CD14-positive monocyte (primary cell): ENCODE data around the gene NEK1. TPM values are rescaled to one million over a fixed set of nuclear protein-coding genes. Genes with fewer than 3 reads are reported as not detected.

Experiments used
- DNase-seq, 3 donors: peaks; one replicate each; pipeline ENCODE4 v3.0.0-alpha.2; 2011 to 2022
- H2AFZ ChIP-seq: 2 replicates; pipeline ENCODE4 v1.6.0; 2012; ENCODE audit warnings: mild to moderate bottlenecking, low read depth, low read length, inconsistent platforms; ENCODE audit not compliant: insufficient read depth, poor library complexity, severe bottlenecking
- H3K27ac ChIP-seq, 2 donors: 1 replicate in 1 of 2; 2 replicates in 1 of 2; pipeline ENCODE4 v1.5.1; 2012 to 2013; ENCODE audit warnings: low read length in 2 of 2, control low read depth in 1 of 2, inconsistent platforms in 1 of 2, low read depth in 1 of 2, mild to moderate bottlenecking in 1 of 2
- H3K27me3 ChIP-seq, 2 donors: one replicate each; pipeline versions ENCODE4 v1.6.0 to v1.6.1; 2011 to 2013; ENCODE audit warnings: low read length in 2 of 2; ENCODE audit not compliant: control insufficient read depth in 2 of 2, insufficient read depth in 2 of 2
- H3K36me3 ChIP-seq, 2 donors: replicated peaks in 1 of 2; 1 replicate in 1 of 2; 2 replicates in 1 of 2; pipeline versions ENCODE4 v1.5.1 to v1.6.1; 2012 to 2013; ENCODE audit warnings: low read length in 2 of 2, control low read depth in 1 of 2, inconsistent platforms in 1 of 2, mild to moderate bottlenecking in 1 of 2; ENCODE audit not compliant: insufficient read depth in 2 of 2, control insufficient read depth in 1 of 2
- H3K4me1 ChIP-seq, 2 donors: 1 replicate in 1 of 2; 2 replicates in 1 of 2; pipeline versions ENCODE4 v1.5.1 to v1.6.1; 2012 to 2013; ENCODE audit warnings: low read length in 2 of 2, control low read depth in 1 of 2, inconsistent platforms in 1 of 2, mild to moderate bottlenecking in 1 of 2, moderate library complexity in 1 of 2; ENCODE audit not compliant: insufficient read depth in 2 of 2, control insufficient read depth in 1 of 2
- H3K4me2 ChIP-seq: replicated peaks from 2 replicates; pipeline ENCODE3; 2012; ENCODE audit warnings: low read length, moderate library complexity, mild to moderate bottlenecking; ENCODE audit not compliant: poor library complexity, severe bottlenecking; ENCODE audit errors: extremely low read depth
- H3K4me3 ChIP-seq, 3 experiments: fragments of 200-600 bp in 1 of 3; sonication (generic) in 1 of 3; replicated peaks in 1 of 3; 1 replicate in 2 of 3; 2 replicates in 1 of 3; pipeline ENCODE4 v1.5.1; 2011 to 2013; ENCODE audit warnings: low read length in 3 of 3, mild to moderate bottlenecking in 3 of 3, control low read depth in 2 of 3, low read depth in 2 of 3, inconsistent platforms in 1 of 3, moderate library complexity in 1 of 3
- H3K79me2 ChIP-seq: 2 replicates; pipeline ENCODE4 v1.6.0; 2012; ENCODE audit warnings: mild to moderate bottlenecking, control low read depth, inconsistent platforms, low read length, moderate library complexity; ENCODE audit not compliant: insufficient read depth
- H3K9ac ChIP-seq: 2 replicates; pipeline ENCODE4 v1.6.0; 2017; ENCODE audit warnings: low read length, mild to moderate bottlenecking; ENCODE audit not compliant: insufficient read depth, poor library complexity, severe bottlenecking
- H3K9me3 ChIP-seq, 2 donors: replicated peaks in 1 of 2; 1 replicate in 1 of 2; 2 replicates in 1 of 2; pipeline versions ENCODE4 v1.5.1 to v1.6.1; 2012 to 2013; ENCODE audit warnings: low read length in 2 of 2, control low read depth in 1 of 2; ENCODE audit not compliant: control insufficient read depth in 1 of 2, insufficient read depth in 1 of 2
- H4K20me1 ChIP-seq: 2 replicates; pipeline ENCODE4 v1.6.0; 2012; ENCODE audit warnings: mild to moderate bottlenecking, low read length, control low read depth, moderate library complexity; ENCODE audit not compliant: insufficient read depth
- H3K27ac Mint-ChIP-seq, 7 donors: one replicate each; pipeline ENCODE4 v1.8.0; 2020; ENCODE audit warnings: mild to moderate bottlenecking in 7 of 7, mixed read lengths in 7 of 7, moderate library complexity in 6 of 7, inconsistent platforms in 2 of 7
- H3K27me3 Mint-ChIP-seq, 3 donors: one replicate each; pipeline ENCODE4 v1.8.0; 2021 to 2022; ENCODE audit warnings: low read depth in 3 of 3, mild to moderate bottlenecking in 3 of 3, mixed read lengths in 3 of 3, moderate library complexity in 3 of 3, inconsistent platforms in 1 of 3
- H3K36me3 Mint-ChIP-seq, 2 donors: one replicate each; pipeline ENCODE4 v1.8.0; 2020; ENCODE audit warnings: mixed read lengths in 2 of 2, inconsistent platforms in 1 of 2, mild to moderate bottlenecking in 1 of 2
- H3K4me1 Mint-ChIP-seq: one replicate; pipeline ENCODE4 v1.8.0; 2020; ENCODE audit warnings: mild to moderate bottlenecking, mixed read lengths
- H3K4me3 Mint-ChIP-seq, 2 donors: one replicate each; pipeline ENCODE4 v1.8.0; 2020; ENCODE audit warnings: mild to moderate bottlenecking in 2 of 2, mixed read lengths in 2 of 2, moderate library complexity in 1 of 2
- H3K9me3 Mint-ChIP-seq, 7 donors: one replicate each; pipeline ENCODE4 v1.8.0; 2020 to 2022; ENCODE audit warnings: mixed read lengths in 7 of 7, mild to moderate bottlenecking in 6 of 7, moderate library complexity in 6 of 7, inconsistent platforms in 2 of 7
- CTCF ChIP-seq: fragments of 200-600 bp; IDR thresholded peaks from one replicate; pipeline ENCODE4 v1.8.0; 2022; ENCODE audit warnings: antibody characterized with exemption, mild to moderate bottlenecking
- WGBS: methylation state at CpG from one replicate; pipeline ENCODE4 v1.1.5; 2013; ENCODE audit warnings: missing lambda C conversion rate; ENCODE audit not compliant: insufficient coverage; 5-methylcytosine and 5-hydroxymethylcytosine counted together
- intact Hi-C, 2 donors: fragments of 100-400 bp; cut with micrococcal nuclease; formaldehyde crosslinking; loops; one replicate each; pipeline versions ENCODE4 v1.15.0 to v1.15.1; 2023
- polyA plus RNA-seq, 3 donors: library from polyadenylated mRNA; depleted of rRNA in 1 of 3; unstranded in 2 of 3; stranded (reverse) in 1 of 3; fragments of 300-500 nt in 2 of 3; fragments of >200 nt in 1 of 3; fragmentation: Illumina TruSeq in 2 of 3; gene quantifications; 1 replicate in 2 of 3; 2 replicates in 1 of 3; pipeline ENCODE4 v1.2.3, GENCODE V29; 2012 to 2021

Gene NEK1
- polyA plus RNA-seq, 3 donors = 1.9 to 5.5 (median 2.7) TPM

DNA sequence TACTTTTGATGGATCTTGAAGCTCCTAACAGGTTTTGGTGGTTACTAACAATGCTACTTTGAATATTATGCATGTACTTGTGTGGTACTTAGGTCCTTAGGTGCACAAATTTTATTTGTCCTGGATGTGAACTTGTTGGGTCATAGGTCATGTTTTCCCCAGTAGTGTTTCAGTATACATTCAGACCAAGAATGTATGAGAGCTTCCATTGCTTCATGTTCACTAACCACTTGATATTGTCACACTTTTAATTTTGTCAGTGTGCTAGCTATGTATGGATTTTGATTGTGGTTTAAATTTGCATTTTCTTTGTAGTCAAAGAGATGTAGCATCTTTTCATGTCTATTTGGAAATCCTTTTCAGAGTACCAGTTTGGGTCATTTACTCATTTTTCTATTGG, 40.2 kb upstream of the NEK1 start:
- Histone ChIP-seq H3K9me3 (no peaks in the 10 kb centered on the region), H3K36me3 (peaks cover 7 to 14% of the 10 kb centered on the region in 2 donors), H3K4me3 (no peak overlapping the region), H3K4me2 (no peak overlapping the region), H3K79me2 (peaks cover 18% of the 10 kb centered on the region), H3K27me3 (no peaks in the 10 kb centered on the region), H3K4me1 (peaks cover 0 to 2% of the 10 kb centered on the region in 2 donors), H3K9ac (no peak overlapping the region), H2AFZ (no peak overlapping the region), H4K20me1 (no peaks in the 10 kb centered on the region), H3K27ac (no peak overlapping the region)
- intact Hi-C loops = no loop called here
- no peak overlapping the region for H3K4me3 Mint-ChIP-seq
- no peak for DNase-seq
- no peak for TF ChIP-seq CTCF
- H3K4me1 Mint-ChIP-seq = peaks cover 21% of the 10 kb centered on the region
- peaks cover 18 to 28% of the 10 kb centered on the region in 2 donors for H3K36me3 Mint-ChIP-seq
- no peak overlapping the region for H3K27ac Mint-ChIP-seq
- H3K9me3 Mint-ChIP-seq = peaks cover 0 to 3% (median 0%) of the 10 kb centered on the region in 7 donors
- peaks cover 0 to 3% (median 0%) of the 10 kb centered on the region in 3 donors for H3K27me3 Mint-ChIP-seq

DNA sequence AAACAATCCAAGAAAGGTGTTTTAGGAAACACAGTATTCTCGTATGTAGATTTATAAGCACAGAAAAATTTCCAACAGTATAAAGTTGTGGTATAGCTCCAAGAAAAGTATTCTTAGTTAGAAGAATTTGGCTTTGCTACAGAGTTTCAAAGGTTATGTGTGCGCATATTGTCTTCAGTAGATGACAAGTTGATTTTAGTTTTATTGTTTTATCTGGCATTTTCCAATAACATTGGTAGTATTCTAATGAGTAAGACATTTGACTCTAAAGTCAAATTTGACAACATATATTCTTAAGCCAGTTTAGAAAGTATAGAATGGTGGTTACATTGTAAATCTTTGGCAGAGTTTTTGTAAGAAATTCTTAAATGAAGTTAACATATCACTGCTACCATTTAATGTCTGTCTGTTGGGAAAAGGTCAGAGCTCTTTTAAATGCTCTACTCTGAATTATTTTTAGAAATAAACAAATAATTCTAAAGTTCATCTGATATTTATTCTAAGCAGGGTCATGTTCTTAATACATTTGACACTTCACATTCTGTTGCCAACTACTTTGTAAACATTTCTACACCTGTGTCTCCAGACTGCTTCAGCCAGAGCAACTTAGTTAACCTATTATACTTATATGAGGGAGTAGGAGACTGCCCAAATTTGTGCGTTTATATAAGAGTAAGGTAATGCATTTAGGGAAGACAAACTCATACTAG, 38.0 kb upstream of the NEK1 start:
- Mint-ChIP-seq H3K9me3 (peaks cover 0 to 3% (median 0%) of the 10 kb centered on the region in 7 donors), H3K27ac (no peak overlapping the region), H3K27me3 (peaks cover 0 to 3% (median 0%) of the 10 kb centered on the region in 3 donors), H3K4me3 (no peak overlapping the region), H3K36me3 (peaks cover 25 to 31% of the 10 kb centered on the region in 2 donors), H3K4me1 (peaks cover 18% of the 10 kb centered on the region)
- Histone ChIP-seq H2AFZ (no peak overlapping the region), H3K9ac (no peak overlapping the region), H3K79me2 (peaks cover 5% of the 10 kb centered on the region), H3K4me1 (no peaks in the 10 kb centered on the region), H3K9me3 (no peaks in the 10 kb centered on the region), H3K27ac (no peak overlapping the region), H4K20me1 (no peaks in the 10 kb centered on the region), H3K36me3 (peaks cover 4 to 24% of the 10 kb centered on the region in 2 donors), H3K4me3 (no peak overlapping the region), H3K27me3 (no peaks in the 10 kb centered on the region), H3K4me2 (no peak overlapping the region)
- WGBS = no CpG with 5 or more reads among the region's 3 CpGs
- intact Hi-C loops = no loop called here
- TF ChIP-seq CTCF = no peak
- no peak for DNase-seq
